ENCODE results near the gene SMIM7. TPM values are rescaled to one million over a fixed set of nuclear protein-coding genes. Genes with fewer than 3 reads are reported as not detected.
A peak's percentile ranks its signal among the peaks of the same experiment; 100 is the strongest.

SMIM7 gene
- total RNA-seq, 1 experiment from 2014 or later: 69.3 TPM

DNA sequence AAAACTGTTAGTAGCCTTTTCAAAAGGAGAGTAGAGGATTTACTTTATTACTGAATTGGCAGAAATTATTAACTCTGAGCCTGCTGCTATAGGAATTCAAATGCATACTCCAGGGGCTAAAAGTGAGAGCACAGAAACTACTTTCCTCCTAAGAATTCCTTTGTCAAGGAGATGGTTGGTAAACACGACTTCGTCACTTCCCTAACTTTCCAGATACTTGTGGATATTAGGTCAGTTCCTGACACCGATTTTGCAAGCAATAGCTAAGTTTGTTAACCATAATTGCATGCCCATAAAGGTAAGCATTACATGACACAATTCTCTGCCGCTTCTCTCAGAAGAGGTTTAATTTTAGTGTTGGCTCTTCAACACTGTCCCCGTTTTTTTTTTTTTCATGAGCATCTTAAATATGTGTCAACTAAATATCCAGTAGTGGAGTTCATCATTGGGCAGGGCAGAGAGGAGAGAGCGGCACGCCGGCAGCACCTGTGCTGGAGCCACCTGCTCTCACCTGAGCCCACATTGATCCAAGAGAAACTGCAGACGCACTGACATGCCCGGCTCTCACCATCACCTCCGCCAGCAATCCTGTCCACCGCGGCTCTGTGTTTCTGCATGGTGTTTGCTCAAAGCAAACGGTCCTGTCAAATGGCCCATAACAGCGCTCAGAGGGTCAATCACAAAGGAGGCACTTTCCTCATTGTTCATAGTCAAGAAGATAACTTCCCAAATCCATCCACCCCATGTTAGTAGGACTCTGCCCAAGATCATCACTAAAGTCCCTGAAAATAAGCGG is 34.6 kb downstream of the SMIM7 start:
- H3K36me3 Mint-ChIP-seq (ENCODE audit: insufficient read depth, unreplicated experiment): no peaks in the 10 kb centered on the region
- no peaks in the 10 kb centered on the region for H3K27me3 Mint-ChIP-seq (ENCODE audit: insufficient read depth, unreplicated experiment)
- DNase-seq (ENCODE audit: unreplicated experiment): no peak
- peak overlapping the region; percentile 92 for H3K4me3 Mint-ChIP-seq (ENCODE audit: unreplicated experiment)
- intact Hi-C loops (cut with micrococcal nuclease): no loop called here
- ChIA-PET CTCF (interaction anchor here (0.6 to 1.7 kb wide), 6 partner anchors 9 to 56 kb away, joined by 3 to 9 read pairs (median 4); partner anchors contain the start of genes SLC35E1 and TMEM38A), POLR2A (interaction anchor here (0.5 to 5.3 kb wide), 10 partner anchors 8 to 78 kb away, joined by 3 to 41 read pairs (median 5); partner anchors contain the start of genes SLC35E1, SMIM7 and TMEM38A)
- H3K9me3 Mint-ChIP-seq (ENCODE audit: unreplicated experiment): no peaks in the 10 kb centered on the region
- BruUV-seq (replicated peaks): no TSS peak
- TF ChIP-seq, protein P1, sequence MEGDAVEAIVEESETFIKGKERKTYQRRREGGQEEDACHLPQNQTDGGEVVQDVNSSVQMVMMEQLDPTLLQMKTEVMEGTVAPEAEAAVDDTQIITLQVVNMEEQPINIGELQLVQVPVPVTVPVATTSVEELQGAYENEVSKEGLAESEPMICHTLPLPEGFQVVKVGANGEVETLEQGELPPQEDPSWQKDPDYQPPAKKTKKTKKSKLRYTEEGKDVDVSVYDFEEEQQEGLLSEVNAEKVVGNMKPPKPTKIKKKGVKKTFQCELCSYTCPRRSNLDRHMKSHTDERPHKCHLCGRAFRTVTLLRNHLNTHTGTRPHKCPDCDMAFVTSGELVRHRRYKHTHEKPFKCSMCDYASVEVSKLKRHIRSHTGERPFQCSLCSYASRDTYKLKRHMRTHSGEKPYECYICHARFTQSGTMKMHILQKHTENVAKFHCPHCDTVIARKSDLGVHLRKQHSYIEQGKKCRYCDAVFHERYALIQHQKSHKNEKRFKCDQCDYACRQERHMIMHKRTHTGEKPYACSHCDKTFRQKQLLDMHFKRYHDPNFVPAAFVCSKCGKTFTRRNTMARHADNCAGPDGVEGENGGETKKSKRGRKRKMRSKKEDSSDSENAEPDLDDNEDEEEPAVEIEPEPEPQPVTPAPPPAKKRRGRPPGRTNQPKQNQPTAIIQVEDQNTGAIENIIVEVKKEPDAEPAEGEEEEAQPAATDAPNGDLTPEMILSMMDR (IDR thresholded peaks at IDR 0.05; ENCODE audit: unreplicated experiment): no peak
- H3K4me1 Mint-ChIP-seq (ENCODE audit: insufficient read depth, unreplicated experiment): peaks cover 31% of the 10 kb centered on the region
- peak overlapping the region; percentile 11 for H3K27ac Mint-ChIP-seq (ENCODE audit: low read depth, unreplicated experiment)

DNA sequence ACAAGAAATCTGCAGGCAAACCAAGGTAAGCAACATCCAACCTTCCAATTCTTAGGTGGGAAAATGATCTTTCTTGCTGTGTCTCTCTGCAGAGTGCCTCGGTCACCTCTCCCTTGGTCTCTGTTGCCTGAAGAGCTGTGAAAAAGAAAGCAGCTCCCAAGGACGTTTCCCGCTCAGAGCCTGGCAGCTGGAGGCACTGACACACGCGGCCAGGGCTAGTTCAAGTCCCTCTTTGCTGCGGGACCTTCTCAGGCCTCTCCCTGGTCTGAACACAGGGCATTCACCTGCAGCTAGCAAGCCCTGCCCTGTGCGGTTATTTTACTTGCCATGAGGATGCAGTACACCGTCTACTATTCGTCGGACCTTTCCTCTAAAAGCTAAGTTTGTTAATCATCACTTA is 35.7 kb downstream of the SMIM7 start:
- no peaks in the 10 kb centered on the region for H3K27me3 Mint-ChIP-seq (ENCODE audit: insufficient read depth, unreplicated experiment)
- TF ChIP-seq, protein P1 (IDR thresholded peaks at IDR 0.05; ENCODE audit: unreplicated experiment): no peak
- CTCF ChIA-PET: interaction anchor here (0.6 to 1.7 kb wide), 4 partner anchors 8 to 217 kb away, joined by 3 to 9 read pairs (median 4); partner anchors contain the start of gene SLC35E1
- peaks cover 40% of the 10 kb centered on the region for H3K4me1 Mint-ChIP-seq (ENCODE audit: insufficient read depth, unreplicated experiment)
- H3K9me3 Mint-ChIP-seq (ENCODE audit: unreplicated experiment): no peaks in the 10 kb centered on the region
- BruUV-seq (replicated peaks): no TSS peak
- no peaks in the 10 kb centered on the region for H3K36me3 Mint-ChIP-seq (ENCODE audit: insufficient read depth, unreplicated experiment)
- POLR2A ChIA-PET: interaction anchor here (0.6 to 2.0 kb wide), 5 partner anchors 10 to 120 kb away, joined by 3 to 5 read pairs (median 3); no protein-coding TSS in a partner anchor
- no peak overlapping the region for H3K27ac Mint-ChIP-seq (ENCODE audit: low read depth, unreplicated experiment)
- no peak overlapping the region for H3K4me3 Mint-ChIP-seq (ENCODE audit: unreplicated experiment)
- intact Hi-C loops (cut with micrococcal nuclease): no loop called here
- DNase-seq (ENCODE audit: unreplicated experiment): no peak

DNA sequence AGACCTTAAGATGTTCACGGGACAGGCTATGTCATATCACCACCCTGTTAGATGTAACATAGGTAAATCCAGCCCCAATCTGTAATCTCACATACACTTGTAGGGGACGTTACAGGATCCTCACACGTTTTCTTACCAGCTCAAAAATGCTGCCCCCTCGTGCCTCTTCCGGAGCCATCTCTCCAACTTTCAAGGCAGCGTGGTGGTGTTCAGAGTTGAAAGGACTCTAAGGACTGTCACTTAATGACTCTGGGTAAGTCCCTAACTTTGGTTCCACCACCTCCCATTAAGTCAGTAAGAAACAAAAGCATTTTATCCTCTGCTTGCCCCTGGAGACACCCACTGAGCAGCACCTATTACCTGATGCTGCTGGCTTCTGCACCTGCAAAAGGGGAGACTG is 36.4 kb downstream of the SMIM7 start:
- Mint-ChIP-seq H3K9me3 (ENCODE audit: unreplicated experiment) (no peaks in the 10 kb centered on the region), H3K27me3 (ENCODE audit: insufficient read depth, unreplicated experiment) (no peaks in the 10 kb centered on the region), H3K36me3 (ENCODE audit: insufficient read depth, unreplicated experiment) (no peaks in the 10 kb centered on the region), H3K4me3 (ENCODE audit: unreplicated experiment) (no peak overlapping the region), H3K27ac (ENCODE audit: low read depth, unreplicated experiment) (no peak overlapping the region), H3K4me1 (ENCODE audit: insufficient read depth, unreplicated experiment) (peaks cover 43% of the 10 kb centered on the region)
- BruUV-seq (replicated peaks): no TSS peak
- CTCF ChIA-PET: interaction anchor here (1.6 to 1.7 kb wide), 2 partner anchors 11 to 51 kb away, joined by 5 to 9 read pairs; partner anchors contain the start of gene SLC35E1
- TF ChIP-seq, protein P1 (IDR thresholded peaks at IDR 0.05; ENCODE audit: unreplicated experiment): no peak
- POLR2A ChIA-PET: interaction anchor here (0.6 to 2.0 kb wide), 2 partner anchors 10 to 39 kb away, joined by 3 to 5 read pairs; no protein-coding TSS in a partner anchor
- DNase-seq (ENCODE audit: unreplicated experiment): no peak
- intact Hi-C loops (cut with micrococcal nuclease): no loop called here

DNA sequence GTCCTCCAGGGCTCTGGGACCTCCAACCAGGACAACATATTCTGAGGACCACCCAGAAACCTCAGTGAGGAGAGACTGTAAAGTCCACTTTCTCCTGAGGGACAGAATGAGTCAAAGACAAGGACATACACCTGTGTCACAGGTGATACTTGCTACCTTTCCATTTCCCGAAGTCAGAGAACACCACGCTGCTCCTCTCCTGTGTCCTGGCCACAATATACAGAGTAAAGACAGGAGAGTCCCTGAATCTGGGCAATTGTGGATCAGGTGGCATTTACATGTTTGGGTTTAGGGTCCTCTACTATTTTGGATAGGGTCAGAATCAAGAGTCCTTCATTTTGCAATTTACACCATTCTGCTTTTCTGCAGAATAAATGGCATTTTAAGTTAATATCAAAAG is 36.9 kb downstream of the SMIM7 start:
- ChIA-PET CTCF (no interaction called here), POLR2A (interaction anchor here (0.8 to 2.0 kb wide), 3 partner anchors 38 to 110 kb away, joined by 3 to 5 read pairs (median 4); no protein-coding TSS in a partner anchor)
- DNase-seq (ENCODE audit: unreplicated experiment): no peak
- TF ChIP-seq, protein P1 (IDR thresholded peaks at IDR 0.05; ENCODE audit: unreplicated experiment): no peak
- Mint-ChIP-seq H3K27ac (ENCODE audit: low read depth, unreplicated experiment) (no peak overlapping the region), H3K27me3 (ENCODE audit: insufficient read depth, unreplicated experiment) (no peaks in the 10 kb centered on the region), H3K4me1 (ENCODE audit: insufficient read depth, unreplicated experiment) (peaks cover 43% of the 10 kb centered on the region), H3K9me3 (ENCODE audit: unreplicated experiment) (no peaks in the 10 kb centered on the region), H3K4me3 (ENCODE audit: unreplicated experiment) (no peak overlapping the region), H3K36me3 (ENCODE audit: insufficient read depth, unreplicated experiment) (no peaks in the 10 kb centered on the region)
- no TSS peak for BruUV-seq (replicated peaks)
- intact Hi-C loops (cut with micrococcal nuclease): no loop called here
